NCI-H187 (cell line): ENCODE measurements around the gene CDH13.
A peak's percentile ranks its signal among the peaks of the same experiment; 100 is the strongest.

Experiments used
- DNase-seq, 2 experiments: peaks; one replicate each; lab custom pipeline; 2025; lab: John Stamatoyannopoulos, UW

CDH13 gene

DNA sequence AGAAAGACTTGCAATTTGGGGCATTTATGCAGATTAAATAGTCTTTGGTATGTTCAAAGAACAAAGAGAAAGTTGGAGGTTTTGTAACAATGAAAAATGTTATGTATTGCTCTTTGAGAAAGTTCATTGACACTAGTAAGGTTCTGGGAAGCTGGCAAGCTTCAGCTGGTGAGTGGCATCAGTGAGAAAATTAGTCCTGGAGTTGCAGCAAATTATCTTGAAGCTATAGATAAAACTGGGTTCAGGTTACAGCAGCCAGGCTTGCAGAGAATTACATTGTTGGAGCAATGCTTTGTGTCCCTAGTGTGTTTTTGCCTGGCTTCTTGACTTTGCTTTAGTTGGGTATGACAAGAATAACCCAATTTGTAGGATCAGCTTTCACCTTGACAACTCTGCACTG lies 221.2 kb downstream of the CDH13 start:
- DNase-seq = no peak

DNA sequence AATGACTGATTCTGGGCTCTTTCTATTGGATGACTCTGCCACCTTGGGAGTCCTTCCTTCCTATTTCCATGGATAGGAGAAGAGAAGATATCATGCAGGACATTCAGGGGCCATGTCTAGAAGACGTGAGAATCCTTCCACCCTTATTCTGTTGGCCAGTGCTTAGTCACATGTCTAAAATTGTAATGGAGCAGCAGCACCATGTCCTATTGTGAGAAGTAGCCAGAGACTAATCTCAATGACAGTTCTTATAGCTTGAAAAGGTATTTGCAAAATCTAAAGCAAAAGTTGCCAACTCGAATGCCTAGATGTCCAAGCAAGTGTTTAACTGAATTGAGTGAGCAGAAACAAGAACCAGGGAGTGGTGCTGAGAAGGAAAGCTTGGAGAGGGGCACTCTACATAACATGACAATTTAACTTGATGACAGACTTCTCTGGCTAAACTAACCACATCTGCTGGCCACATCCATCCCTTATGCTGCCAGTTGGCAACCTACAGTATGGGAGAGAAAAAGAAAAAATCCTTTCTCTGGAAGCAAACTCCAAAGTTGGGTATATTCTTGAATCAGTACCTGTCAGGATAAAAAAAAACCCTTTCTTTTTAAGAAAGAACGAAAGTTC lies 225.7 kb downstream of the CDH13 start:
- no peak for DNase-seq

DNA sequence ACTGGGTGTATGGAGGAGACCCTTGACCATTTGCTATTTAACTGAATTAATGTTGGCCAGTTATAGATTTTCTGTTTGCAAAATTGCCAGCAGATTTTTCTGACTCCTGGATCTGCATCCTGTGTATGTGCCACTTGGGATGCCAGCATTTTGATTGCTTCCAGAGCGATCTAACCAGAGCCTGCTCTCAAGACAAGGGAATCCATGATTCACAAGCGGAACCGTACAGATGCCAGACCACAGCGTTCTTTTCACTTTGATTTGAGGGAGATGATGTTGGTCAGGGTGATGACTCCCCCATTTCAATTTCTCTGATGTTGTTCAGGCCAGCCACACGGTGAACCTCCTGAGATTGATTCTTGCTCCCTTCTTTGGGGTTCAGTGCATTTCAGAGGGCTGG lies 228.7 kb downstream of the CDH13 start:
- no peak for DNase-seq

DNA sequence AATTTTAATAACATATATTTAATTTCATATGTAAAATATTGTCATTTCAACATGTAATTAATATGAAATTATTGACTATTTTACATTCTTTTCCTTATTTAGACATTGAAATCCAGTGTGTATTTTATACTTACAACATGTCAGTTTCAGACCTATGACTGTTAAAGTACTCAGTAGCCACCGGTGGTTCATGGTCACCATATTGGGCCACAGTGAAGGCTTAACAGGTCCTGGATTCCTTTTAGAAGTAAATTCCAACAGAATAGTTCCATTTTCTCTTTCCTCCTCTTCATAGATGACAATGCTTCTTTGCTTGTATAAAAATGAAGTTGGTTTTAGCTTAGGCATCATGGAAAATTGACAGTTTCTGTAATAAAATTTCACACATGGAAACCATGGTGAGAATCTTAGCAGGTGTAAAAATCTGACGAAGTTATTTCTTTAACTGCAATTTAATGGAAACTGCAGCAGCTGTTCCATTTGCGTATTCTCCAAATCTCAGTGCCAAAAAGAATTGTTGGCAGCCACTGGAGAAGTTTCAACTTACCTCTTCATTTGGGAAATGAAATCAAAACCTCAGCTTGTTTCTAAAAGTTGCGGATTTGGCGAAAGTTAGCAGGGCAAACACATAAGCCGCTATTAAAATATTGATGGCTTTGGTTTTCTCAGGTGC lies 231.1 kb downstream of the CDH13 start:
- DNase-seq = no peak

DNA sequence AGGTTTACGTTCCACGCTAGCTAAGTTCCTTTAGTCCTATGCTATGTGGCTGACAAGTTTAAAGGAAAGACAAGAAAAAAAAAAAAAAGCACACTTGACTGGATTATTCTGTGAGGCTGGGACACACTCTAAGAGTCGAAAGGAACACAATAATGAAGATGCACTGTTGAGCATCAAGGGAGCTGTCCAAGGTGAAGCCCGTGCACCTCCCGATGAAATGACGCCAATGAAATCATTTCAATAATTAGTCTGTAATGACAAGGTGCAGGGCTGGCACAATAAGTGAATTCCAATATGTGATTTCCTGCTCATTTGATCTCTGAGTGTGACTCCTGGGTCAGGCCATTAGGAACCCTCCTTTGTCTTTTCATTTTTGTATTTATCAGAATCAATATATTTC lies 232.9 kb downstream of the CDH13 start:
- DNase-seq = no peak

DNA sequence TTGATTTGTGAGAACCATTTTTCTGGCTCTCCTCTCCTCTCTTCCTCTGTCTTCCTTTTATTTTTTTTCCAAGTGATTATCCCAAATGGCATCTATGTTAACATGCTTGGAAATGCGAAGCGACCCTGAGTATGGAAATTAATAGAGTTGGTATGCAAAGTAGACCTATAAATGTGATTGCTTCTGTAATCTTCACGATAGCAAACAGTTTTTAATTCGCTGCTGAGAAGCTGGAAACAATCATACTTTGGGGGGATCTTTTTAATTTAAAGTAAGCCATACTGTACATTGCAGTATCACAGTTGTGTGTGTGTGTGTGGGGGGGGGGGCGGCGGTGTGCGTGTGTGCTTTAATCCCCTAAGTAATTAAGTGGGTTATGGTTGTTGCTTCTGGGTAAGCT lies 233.3 kb downstream of the CDH13 start:
- DNase-seq = no peak

DNA sequence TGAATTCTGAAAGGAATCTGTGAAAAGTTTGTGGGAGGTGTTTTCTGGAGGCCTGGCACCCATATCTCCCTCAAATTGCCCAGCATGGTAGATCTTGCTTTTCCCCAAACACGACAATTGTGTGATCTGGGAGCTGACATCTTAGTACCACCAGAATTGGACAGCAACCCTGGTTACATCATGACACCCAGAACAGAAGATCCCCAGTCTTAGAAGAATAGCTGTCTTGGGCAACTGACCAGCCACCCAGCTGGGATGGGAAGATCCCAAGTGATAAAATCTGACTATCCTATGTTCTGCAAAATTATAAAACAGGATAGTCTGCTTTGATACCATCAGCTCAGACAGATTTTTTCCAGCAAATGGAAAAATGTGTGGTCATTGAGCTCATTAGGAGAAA lies 235.3 kb downstream of the CDH13 start:
- no peak for DNase-seq

DNA sequence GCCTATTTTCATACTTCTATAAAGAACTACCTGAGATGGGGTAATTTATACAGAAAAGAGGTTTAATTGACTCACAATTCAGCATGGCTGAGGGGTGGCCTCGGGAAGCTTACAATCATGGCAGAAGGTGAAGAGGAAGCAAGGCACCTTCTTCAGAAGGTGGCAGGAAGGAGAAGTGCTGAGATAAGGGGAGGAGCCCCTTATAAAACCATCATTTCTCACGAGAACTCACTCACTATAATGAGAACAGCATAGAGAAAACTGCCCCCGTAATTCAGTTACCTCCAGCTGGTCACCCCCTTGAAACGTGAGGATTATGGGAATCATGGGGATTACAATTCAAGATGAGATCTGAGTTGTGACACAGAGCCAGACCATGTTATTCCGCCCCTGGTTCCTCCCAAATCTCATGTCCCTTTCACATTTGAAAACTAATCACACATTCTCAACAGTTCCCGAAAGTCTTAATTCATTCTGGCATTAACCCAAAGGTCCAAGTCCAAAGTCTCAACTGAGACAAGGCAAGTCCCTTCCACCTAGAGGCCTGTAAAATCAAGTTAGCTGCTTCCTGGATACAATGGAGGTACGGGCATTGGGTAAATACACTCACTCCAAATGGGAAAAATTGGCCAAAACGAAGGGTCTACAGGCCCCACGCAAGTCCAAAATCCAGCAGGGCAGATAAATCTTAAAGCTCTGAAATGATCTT lies 237.7 kb downstream of the CDH13 start:
- no peak for DNase-seq

DNA sequence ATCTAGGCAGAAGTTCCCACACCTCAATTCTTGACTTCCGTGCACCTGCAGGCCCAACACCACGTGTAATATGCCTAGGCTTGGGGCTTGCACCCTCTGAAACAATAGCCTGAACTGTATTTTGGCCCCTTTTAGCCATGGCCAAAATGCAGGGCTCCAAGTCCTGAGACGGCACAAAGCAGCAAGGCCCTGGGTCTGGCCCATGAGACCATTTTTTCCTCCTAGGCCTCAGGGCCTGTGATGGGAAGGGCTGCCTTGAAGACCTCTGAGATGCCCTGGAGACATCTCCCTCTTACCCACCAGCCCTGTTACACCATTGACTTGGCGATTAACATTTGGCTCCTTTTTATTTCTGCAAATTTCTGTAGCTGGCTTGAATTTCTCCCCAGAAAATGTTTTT lies 238.6 kb downstream of the CDH13 start:
- no peak for DNase-seq

DNA sequence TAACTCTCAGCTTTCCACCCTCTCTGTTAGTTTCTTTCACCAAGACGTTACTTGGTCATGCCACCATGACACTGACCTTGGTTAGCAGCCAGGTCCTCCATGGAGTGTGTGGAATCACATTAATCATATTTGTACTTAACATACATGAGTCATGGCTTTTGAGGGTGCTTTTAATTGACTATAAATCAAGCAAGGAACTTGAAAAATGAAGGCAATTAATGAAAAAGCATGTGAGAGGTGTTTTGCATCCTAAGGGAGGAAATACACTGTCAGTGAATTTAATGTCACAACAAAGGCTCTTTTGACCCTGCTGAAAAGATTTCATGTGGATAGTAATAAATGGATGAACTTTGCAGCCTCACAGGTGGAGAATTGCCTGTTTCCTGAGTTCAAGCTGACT lies 240.7 kb downstream of the CDH13 start:
- no peak for DNase-seq

DNA sequence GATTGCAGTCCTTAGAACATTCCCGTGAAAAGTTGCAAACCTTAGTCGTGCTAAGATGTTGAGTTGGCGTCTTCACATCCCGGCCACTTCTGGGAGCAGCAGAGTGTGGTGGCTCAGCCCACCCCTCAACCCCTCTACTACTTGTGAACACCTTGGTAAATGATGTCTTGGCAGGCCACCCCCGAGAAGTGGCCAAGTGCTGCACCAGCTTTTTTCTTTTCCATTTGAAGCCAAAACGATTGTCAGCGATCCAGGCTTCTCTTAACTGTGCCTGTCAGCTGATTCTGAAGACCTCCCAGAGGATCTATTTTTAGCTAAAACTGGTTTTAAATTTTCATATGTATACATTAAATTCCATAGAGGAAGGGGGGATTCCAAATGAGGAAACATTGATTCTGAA lies 247.5 kb downstream of the CDH13 start:
- no peak for DNase-seq

DNA sequence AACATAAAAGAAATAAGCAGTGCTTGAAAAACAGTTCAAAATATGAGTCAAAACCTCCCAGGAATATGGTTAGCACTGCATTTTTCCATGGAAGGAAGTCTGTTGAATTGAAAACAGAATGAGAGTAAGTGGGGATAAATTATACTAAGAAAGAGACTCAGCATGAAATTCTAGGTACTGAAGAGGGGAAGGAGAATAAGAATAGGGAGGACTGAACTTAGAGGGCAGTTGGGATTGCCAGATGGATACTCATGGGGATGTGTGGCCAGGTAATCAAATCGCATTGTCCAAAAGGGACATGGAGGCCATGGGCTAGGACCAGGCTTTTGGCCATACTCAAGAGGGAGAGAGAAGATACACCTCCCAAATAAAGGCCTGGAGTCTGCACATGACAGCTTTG lies 247.9 kb downstream of the CDH13 start:
- no peak for DNase-seq

DNA sequence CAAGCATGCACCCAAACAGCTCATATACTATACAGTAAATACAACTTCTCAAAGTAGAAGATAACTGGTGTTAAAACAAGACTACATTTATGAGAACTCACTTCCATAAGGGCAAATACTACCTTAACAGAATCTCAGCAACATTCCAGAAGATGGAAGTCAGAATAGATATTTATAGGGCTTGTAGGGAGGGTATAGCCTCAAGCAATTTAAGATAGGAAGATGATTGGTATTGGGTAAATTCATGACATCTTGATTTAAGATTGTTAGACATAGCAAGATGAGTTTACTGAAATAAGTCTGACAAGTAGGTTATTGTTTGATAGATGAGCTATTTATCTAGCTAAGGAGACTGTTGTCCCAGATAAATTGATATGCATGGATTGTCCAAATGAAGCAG lies 250.2 kb downstream of the CDH13 start:
- DNase-seq = no peak

DNA sequence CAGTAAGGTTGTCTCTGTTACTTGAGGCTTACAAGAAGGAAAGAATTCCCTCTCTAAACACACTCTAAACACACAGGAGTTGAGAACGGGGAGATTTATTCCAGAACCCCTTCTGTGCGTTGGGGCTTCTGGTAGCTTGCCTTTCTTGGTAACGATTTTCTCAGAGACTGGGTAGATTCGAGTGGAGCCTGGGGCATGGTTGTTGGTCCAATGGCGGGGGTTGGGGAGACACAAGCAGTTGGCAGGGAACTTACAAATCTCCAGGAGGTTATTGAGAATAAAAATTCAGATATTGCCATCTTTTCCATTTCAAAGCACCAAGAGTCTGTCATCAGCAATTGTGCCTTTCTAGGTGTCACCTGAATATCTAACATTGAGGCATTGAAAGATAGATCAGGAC lies 251.7 kb downstream of the CDH13 start:
- DNase-seq = no peak

DNA sequence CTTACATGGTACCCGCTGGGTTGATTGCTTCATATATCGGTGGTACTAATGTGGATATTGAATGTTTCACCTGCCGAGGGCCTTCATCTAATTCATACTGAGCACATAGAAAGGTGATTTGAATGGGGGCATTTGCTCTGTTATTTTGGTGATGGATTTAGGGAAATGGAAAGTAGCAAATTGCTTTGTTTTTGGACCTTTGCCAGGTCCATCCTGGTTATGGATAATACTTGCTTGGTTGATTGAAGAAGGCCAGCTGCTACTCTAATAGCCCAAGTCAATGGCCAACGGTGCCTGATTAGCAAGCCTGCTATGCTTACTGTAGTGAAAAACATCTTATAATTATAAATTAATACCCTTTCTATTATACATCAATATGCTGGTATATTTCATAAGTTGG lies 253.6 kb downstream of the CDH13 start:
- no peak for DNase-seq

DNA sequence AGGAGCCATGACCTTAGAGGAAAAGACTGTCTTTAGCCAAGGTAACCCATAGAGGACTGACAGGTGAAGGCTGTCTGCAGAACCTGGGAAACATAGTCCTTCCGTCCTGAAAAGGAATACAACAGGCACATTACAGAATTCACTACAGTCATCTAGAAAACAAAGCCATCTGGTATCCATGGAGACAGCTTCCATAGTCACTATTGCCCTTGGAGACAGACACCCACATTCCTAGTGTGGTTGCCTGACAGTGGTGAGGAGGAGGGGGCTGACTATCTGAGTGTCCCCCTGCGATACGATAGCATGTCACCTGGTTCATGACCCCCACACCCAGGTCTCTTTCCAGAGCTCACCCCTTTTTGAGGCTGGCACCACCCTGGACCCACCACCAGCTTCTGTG lies 254.7 kb downstream of the CDH13 start:
- no peak for DNase-seq

DNA sequence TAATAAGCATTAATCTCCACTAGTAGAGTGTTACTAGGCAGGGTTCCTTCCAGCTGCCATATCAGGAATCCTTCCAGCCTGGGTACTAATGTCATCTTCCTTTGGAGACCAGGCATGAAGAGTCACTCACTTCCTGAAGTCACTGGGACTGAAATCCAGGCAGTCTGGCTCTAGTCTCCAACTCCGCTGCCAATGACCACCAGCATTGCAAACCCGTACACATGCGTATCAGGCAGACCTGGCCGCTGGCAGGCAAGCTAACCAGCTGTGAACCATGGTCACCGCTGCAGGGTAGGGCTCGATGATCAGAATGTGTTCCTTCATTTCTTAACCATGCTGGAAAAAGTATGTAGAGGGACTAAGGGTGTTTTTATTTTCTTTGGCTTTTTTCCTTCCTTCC lies 255.5 kb downstream of the CDH13 start:
- DNase-seq = no peak

DNA sequence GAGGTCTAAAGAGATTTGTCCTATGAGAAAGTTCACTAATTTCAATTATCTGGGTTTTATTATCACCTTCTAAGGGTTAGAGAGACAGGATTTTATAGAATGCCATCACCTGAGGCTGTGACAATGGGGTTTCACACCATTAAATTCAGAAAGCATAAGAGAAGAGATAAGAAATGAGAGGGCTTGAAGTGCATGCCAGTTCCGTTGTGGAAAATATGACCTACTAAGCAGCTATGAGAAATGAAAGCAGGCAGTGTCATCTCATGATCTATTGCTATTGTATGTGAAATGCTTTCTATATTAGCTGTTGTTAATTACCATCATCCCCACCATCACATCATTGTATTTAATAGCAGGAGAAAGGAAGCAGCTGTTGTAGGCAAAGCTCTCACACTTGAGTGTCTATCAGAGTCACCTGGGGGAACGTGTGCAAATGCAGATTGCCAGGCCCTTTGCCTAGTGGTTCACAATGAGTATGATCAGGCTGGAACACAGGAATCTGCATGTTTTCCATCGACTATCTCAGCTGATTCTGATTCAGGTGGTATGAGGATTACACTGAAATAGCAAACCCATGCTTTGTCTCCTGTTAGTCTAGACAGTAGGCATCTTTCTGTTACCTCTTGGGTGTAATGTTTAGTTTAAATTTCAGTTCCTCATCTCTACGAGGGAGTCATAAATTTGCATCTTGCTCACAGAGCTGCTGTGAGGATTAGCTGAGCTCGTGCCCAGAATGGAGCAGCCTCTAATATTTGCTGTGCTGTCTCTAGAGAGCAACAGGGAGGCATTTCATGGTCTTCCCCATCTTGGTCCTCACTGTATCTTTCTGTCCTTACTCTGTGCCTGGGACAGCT lies 256.4 kb downstream of the CDH13 start:
- DNase-seq = no peak

DNA sequence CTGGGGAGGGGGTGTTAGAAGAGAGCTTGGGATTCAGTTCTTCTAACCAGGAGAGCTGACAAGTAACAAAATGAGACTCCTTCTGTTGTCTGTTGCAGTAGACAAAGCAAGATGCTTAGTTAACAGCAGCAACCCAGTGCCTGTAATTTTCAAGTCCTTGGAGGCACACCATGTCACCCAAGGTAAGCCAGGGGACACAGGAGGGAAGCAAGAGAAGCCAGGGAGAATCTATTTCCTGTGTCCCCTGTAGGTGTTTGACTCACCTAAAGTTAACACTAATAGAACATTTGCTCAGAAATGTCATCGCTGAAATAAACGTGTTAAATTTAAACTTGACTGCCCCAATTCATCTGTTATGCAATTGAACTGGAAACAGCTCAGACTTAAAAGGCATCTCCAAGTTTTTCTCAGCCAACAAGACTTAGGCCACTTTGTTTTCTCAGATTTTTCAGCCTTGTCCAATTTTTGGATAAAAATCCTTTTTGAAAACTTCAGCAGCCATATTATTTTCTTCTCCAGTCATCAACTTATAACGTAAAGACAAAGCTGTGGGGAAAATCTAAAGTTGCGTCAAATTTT lies 257.6 kb downstream of the CDH13 start:
- DNase-seq = no peak

DNA sequence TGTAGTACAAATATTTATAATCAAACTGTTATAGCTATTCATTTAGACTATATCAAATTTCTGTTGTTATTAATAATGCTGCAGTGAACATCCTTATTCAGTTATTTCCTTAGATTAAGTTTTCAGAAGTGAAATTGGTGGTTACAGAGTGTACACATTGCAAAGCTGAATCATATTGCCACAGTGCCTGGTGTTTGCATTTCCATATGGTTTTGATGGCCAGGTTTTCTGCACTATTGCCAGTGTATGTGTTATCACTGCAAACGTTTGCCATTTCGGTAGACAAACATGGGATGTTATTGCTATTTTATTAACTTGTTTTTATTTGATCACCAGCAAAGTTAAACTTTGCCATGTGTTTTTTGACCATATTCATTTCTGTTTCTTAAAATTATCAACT lies 259.4 kb downstream of the CDH13 start:
- DNase-seq = no peak

DNA sequence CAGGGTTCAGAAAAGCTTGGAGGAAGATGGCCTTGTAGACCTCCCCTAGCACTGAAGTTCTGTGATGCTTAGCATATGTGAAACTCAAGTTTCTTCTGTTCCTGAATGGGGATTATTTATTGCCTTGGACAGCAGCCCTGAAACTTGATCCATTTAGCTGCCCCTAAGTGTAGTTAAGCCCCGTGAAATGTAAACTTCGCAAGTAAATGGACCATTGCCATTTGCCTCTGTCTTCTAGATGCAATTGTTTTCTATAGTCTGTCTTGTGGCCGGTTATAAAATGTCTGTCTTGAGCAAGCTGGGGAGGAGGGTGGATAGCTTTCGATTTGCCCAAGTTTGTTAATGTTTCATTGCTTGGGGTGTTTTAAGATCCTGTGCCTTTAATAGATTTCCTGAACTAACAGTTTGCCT lies 261.8 kb downstream of the CDH13 start:
- DNase-seq = peak in 1 of 2 experiments; percentile 18

DNA sequence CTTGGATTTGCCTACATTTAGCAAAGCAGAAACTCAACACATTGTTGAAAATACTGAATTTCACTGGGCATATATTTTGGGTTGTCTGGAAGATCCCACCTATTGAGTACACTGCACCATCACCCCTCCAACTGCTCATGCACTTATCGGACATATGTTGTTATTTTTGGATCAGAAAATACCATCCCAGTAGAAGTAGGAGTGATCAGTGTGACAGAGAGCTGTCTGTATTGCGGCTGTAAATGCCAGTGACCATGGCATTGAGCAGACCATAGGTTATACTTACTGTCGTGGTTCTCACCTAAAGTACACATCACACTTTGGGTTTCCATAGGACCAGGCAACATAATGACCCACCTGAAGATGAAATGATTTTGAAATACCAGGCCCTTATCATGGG lies 264.7 kb downstream of the CDH13 start:
- DNase-seq = no peak
